K562 (cell line): Measurements from ENCODE around the gene CES1. TPM values are rescaled to one million over a fixed set of nuclear protein-coding genes. Genes with fewer than 3 reads are reported as not detected.

ENCODE experiments used
- ATAC-seq: fragments of 200-7000 bp; cut with Tn5 transposase; 3 replicates; pipeline ENCODE4 v1.9.1; 2020; ENCODE audit warnings: moderate library complexity
- BruUV-seq: library from RNA; stranded (reverse); fragments of 400-500 nt; replicated peaks from 2 replicates; lab custom pipeline; 2021; lab: Mats Ljungman, UMichigan
- CTCF ChIA-PET: fragments of 300-600 bp; formaldehyde crosslinking; extraction: SDS; loops from one replicate; lab custom pipeline; 2021; ENCODE audit warnings: low intra/inter-chr PET ratio; lab: Yijun Ruan, JAX
- POLR2A ChIA-PET: fragments of 300-600, 350-650 bp; sonication (Branson Sonifier 250); formaldehyde crosslinking; extraction: SDS; loops from one replicate; lab custom pipeline; 2021; ENCODE audit warnings: antibody characterized with exemption, inconsistent platforms; lab: Yijun Ruan, JAX
- DNase-seq, 4 experiments: peaks; one replicate each; pipeline versions ENCODE4 v3.0.0 to v3.0.0-alpha.2; 2011 to 2018; ENCODE audit warnings: low spot score in 3 of 4, mixed read lengths in 3 of 4; ENCODE audit errors: extremely low read depth in 1 of 4
- FAIRE-seq: peaks from 2 replicates; lab custom pipeline; 2011; peaks lifted over from hg19 to GRCh38; lab: Jason Lieb, UNC
- H2AFZ ChIP-seq: 2 replicates; pipeline ENCODE4 v1.6.0; 2011; ENCODE audit warnings: low read depth, low read length, control low read depth, inconsistent platforms
- H3K27ac ChIP-seq: fragments of 200-600 bp; 3 replicates; pipeline ENCODE4 v1.8.0; 2011; ENCODE audit warnings: low read depth, mild to moderate bottlenecking, control low read depth, inconsistent platforms, low read length, moderate library complexity, mixed read lengths; ENCODE audit errors: extremely low read depth
- H3K27me3 ChIP-seq, 2 experiments: fragments of 300-600 bp in 1 of 2; 2 replicates in 1 of 2; 3 replicates in 1 of 2; pipeline versions ENCODE4 v1.6.0 to v1.8.0; 2011; ENCODE audit warnings: inconsistent platforms in 2 of 2, low read length in 2 of 2, mild to moderate bottlenecking in 1 of 2, mixed read lengths in 1 of 2, moderate library complexity in 1 of 2; ENCODE audit not compliant: control insufficient read depth in 2 of 2, insufficient read depth in 2 of 2
- H3K36me3 ChIP-seq: fragments of 300-600 bp; 3 replicates; pipeline ENCODE4 v1.8.0; 2011; ENCODE audit warnings: mild to moderate bottlenecking, low read length, inconsistent platforms; ENCODE audit not compliant: control insufficient read depth, insufficient read depth
- H3K4me1 ChIP-seq, 2 experiments: fragments of 200-600 bp in 1 of 2; replicated peaks in 1 of 2; 2 replicates in 1 of 2; 3 replicates in 1 of 2; pipeline versions ENCODE4 v1.5.1 to v1.8.0; 2011; ENCODE audit warnings: inconsistent platforms in 2 of 2, low read length in 2 of 2, mild to moderate bottlenecking in 1 of 2, mixed read lengths in 1 of 2, moderate library complexity in 1 of 2; ENCODE audit not compliant: control insufficient read depth in 2 of 2, insufficient read depth in 2 of 2
- H3K4me2 ChIP-seq: 2 replicates; pipeline ENCODE4 v1.6.1; 2011; ENCODE audit warnings: low read length, control low read depth, inconsistent platforms, mixed read lengths; ENCODE audit not compliant: insufficient read depth
- H3K4me3 ChIP-seq: fragments of 200-600 bp; sonication (generic), shearing (Covaris generic); 2 replicates; pipeline ENCODE4 v1.5.1; 2016; ENCODE audit warnings: control low read depth, inconsistent platforms
- H3K79me2 ChIP-seq: fragments of 200-600 bp; 3 replicates; pipeline ENCODE4 v1.8.0; 2011; ENCODE audit warnings: low read length, inconsistent platforms; ENCODE audit not compliant: control insufficient read depth, insufficient read depth
- H3K9ac ChIP-seq, 2 experiments: 2 replicates each; pipeline versions ENCODE4 v1.6.0 to v1.6.1; 2011; ENCODE audit warnings: low read depth in 2 of 2, low read length in 2 of 2, control low read depth in 1 of 2, inconsistent platforms in 1 of 2, mild to moderate bottlenecking in 1 of 2, mixed read lengths in 1 of 2; ENCODE audit not compliant: insufficient read depth in 1 of 2
- H3K9me1 ChIP-seq: one replicate; pipeline ENCODE4 v1.6.0; 2011; ENCODE audit warnings: inconsistent platforms, mild to moderate bottlenecking, low read length, moderate library complexity; ENCODE audit not compliant: control insufficient read depth, insufficient read depth
- H3K9me3 ChIP-seq: replicated peaks from 2 replicates; pipeline ENCODE4 v1.5.1; 2011; ENCODE audit warnings: low read depth, low read length, inconsistent platforms; ENCODE audit not compliant: control insufficient read depth, insufficient read depth
- H4K20me1 ChIP-seq: replicated peaks from 2 replicates; pipeline ENCODE4 v1.6.1; 2011; ENCODE audit warnings: low read length, inconsistent platforms, mixed read lengths; ENCODE audit not compliant: control insufficient read depth, insufficient read depth
- ARID4B ChIP-seq: sonication (generic); formaldehyde crosslinking; IDR thresholded peaks from 2 replicates; pipeline ENCODE4 v1.8.0; 2022; ENCODE audit warnings: mild to moderate bottlenecking, missing genetic modification reagents
- BRF1 ChIP-seq: IDR thresholded peaks from 3 replicates; pipeline ENCODE4 v1.6.1; 2011; ENCODE audit warnings: borderline replicate concordance, mild to moderate bottlenecking; ENCODE audit not compliant: insufficient read length; ENCODE audit errors: extremely low read depth
- CBX2 ChIP-seq: fragments of 200-600 bp; sonication (generic); IDR thresholded peaks from one replicate; pipeline ENCODE4 v1.6.1; 2012; ENCODE audit warnings: mild to moderate bottlenecking, low read length, inconsistent platforms; ENCODE audit not compliant: insufficient read depth, poor library complexity, severe bottlenecking
- FOXJ3 ChIP-seq: sonication (generic); formaldehyde crosslinking; IDR thresholded peaks from 2 replicates; pipeline ENCODE4 v1.4.0; 2020; ENCODE audit warnings: mild to moderate bottlenecking, missing genetic modification reagents
- HMG20B ChIP-seq: fragments of 250-450 bp; sonication (Bioruptor Pico); IDR thresholded peaks from 2 replicates; pipeline ENCODE4 v1.5.0; 2021; ENCODE audit warnings: mild to moderate bottlenecking
- KDM5B ChIP-seq: fragments of 200-600 bp; sonication (generic); IDR thresholded peaks from 2 replicates; pipeline ENCODE4 v1.6.1; 2012; ENCODE audit warnings: low read depth, mild to moderate bottlenecking, moderate library complexity, low read length, control low read depth, inconsistent platforms; ENCODE audit not compliant: insufficient replicate concordance
- KLF1 ChIP-seq: fragments of 450-650 bp; IDR thresholded peaks from 2 replicates; pipeline ENCODE4 v1.6.1; 2016; ENCODE audit warnings: missing genetic modification characterization, missing compliant biosample characterization
- MTA1 ChIP-seq: fragments of 450-650 bp; IDR thresholded peaks from 2 replicates; pipeline ENCODE4 v1.6.1; 2017; ENCODE audit warnings: borderline replicate concordance
- NR0B1 ChIP-seq: fragments of 450-650 bp; IDR thresholded peaks from one replicate; pipeline ENCODE4 v1.6.1; 2018; ENCODE audit warnings: mild to moderate bottlenecking, moderate library complexity; ENCODE audit not compliant: partially characterized antibody
- SIX5 ChIP-seq, 2 experiments: IDR thresholded peaks; 2 replicates each; pipeline ENCODE4 v1.6.1; 2011; ENCODE audit warnings: low read length in 2 of 2, borderline replicate concordance in 1 of 2, low read depth in 1 of 2, mild to moderate bottlenecking in 1 of 2, moderate library complexity in 1 of 2; ENCODE audit not compliant: insufficient read depth in 1 of 2
- SRSF7 ChIP-seq: fragments of 200-400 bp; formaldehyde crosslinking; optimal IDR thresholded peaks from 2 replicates; pipeline ENCODE3; 2017; ENCODE audit warnings: mild to moderate bottlenecking, low read depth, low read length
- ZFX ChIP-seq: sonication (generic); formaldehyde crosslinking; IDR thresholded peaks from 2 replicates; pipeline ENCODE4 v1.8.0; 2022; ENCODE audit warnings: mild to moderate bottlenecking, missing genetic modification reagents, moderate library complexity
- ZNF717 ChIP-seq: fragments of 250-450 bp; sonication (Bioruptor Pico); IDR thresholded peaks from 2 replicates; pipeline ENCODE4 v1.5.0; 2021
- ZNF76 ChIP-seq: fragments of 250-450 bp; sonication (Bioruptor Pico); IDR thresholded peaks from 2 replicates; pipeline ENCODE4 v1.4.0; 2020; ENCODE audit warnings: mild to moderate bottlenecking, moderate library complexity, borderline replicate concordance
- ZNF780A ChIP-seq: fragments of 250-450 bp; sonication (Bioruptor Pico); IDR thresholded peaks from 2 replicates; pipeline ENCODE4 v1.5.0; 2021; ENCODE audit warnings: mild to moderate bottlenecking
- ZNF79 ChIP-seq: fragments of 250-450 bp; sonication (Bioruptor Pico); IDR thresholded peaks from 2 replicates; pipeline ENCODE4 v1.4.0; 2020; ENCODE audit warnings: low read depth, mild to moderate bottlenecking, moderate library complexity
- WGBS: fragments of 100-300 bp; shearing (Covaris generic); methylation state at CpG from one replicate; pipeline ENCODE4 v1.1.6; 2016; ENCODE audit warnings: low coverage, mixed read lengths; ENCODE audit not compliant: insufficient coverage; ENCODE audit errors: missing lambda C conversion rate; 5-methylcytosine and 5-hydroxymethylcytosine counted together
- in situ Hi-C: fragments of 300-500 bp; cut with MboI; formaldehyde crosslinking; loops from 4 replicates; pipeline ENCODE4 v1.15.0; 2018; ENCODE audit warnings: inconsistent platforms, mixed read lengths
- intact Hi-C: fragments of 100-400 bp; cut with micrococcal nuclease; formaldehyde crosslinking; loops from 2 replicates; pipeline ENCODE4 v1.14.2; 2022
- polyA plus RNA-seq, 8 experiments: library from polyadenylated mRNA; depleted of rRNA in 4 of 8; stranded (reverse) in 5 of 8; unstranded in 3 of 8; fragments of >200 nt; fragmentation: Nextera tagmentation in 2 of 8; fragmentation: Illumina TruSeq in 1 of 8; extraction: Ambion mirVana in 2 of 8; extraction: Trizol in 1 of 8; gene quantifications; 2 replicates each; pipeline versions ENCODE4 v1.2.1 to v1.2.3, GENCODE V29; 2011 to 2014; ENCODE audit warnings: inconsistent platforms in 1 of 8, missing spikeins in 1 of 8
- total RNA-seq, 7 experiments: library from RNA; depleted of rRNA in 6 of 7; stranded (reverse); fragments of >200 nt in 6 of 7; fragmentation: Illumina TruSeq in 2 of 7; extraction: Trizol in 2 of 7; gene quantifications; 2 replicates each; pipeline versions ENCODE4 v1.2.1 to v1.2.3, GENCODE V29; 2011 to 2021; ENCODE audit warnings: low replicate concordance in 1 of 7

The CES1 gene
- total and polyA plus RNA-seq, 9 of the 15 experiments (the other 6 are each of a cell fraction or from before 2014, with no cell fraction given) = 0.10 to 1.2 (median 0.16) TPM; not detected in 3

GRCh38 chr16:55834049-55834448 lies 1.2 kb upstream of the CES1 start (continued):
- TF ChIP-seq ARID4B (CRISPR knock-in tag) (no peak), SIX5 (IDR thresholded peaks at IDR 0.05; ENCODE audit: borderline replicate concordance in 1 of 2, insufficient read depth in 1 of 2, low read depth in 1 of 2, low read length in 2 of 2) (no peak)
- TF ChIP-seq, all 486 proteins: peak for 0

- Histone ChIP-seq H3K4me3 (no peak overlapping the region), H3K9me3 (no peaks in the 10 kb centered on the region), H3K9ac (no peak overlapping the region; a peak in 1 of 4 replicates), H3K4me1 (peaks cover 0 to 6% of the 10 kb centered on the region in 2 experiments; a peak in 1 of 5 replicates), H3K27ac (no peak overlapping the region), H3K79me2 (no peaks in the 10 kb centered on the region), H3K4me2 (no peak overlapping the region), H3K36me3 (no peaks in the 10 kb centered on the region), H3K9me1 (no peaks in the 10 kb centered on the region), H3K27me3 (peaks cover 5 to 21% of the 10 kb centered on the region in 2 experiments; a peak in 4 of 5 replicates), H2AFZ (no peak overlapping the region), H4K20me1 (no peaks in the 10 kb centered on the region)
- DNase-seq (no peak), FAIRE-seq (no peak), ATAC-seq (no peak)
- in situ Hi-C loops = loop anchor here (5.0 kb wide), 1 partner anchor 70 kb away; no protein-coding TSS in a partner anchor
- POLR2A ChIA-PET = interaction anchor here (0.6 kb wide), 1 partner anchor 72 kb away, joined by 4 read pairs; no protein-coding TSS in a partner anchor
- 13% methylated on average over 17 of the region's 17 CpGs for WGBS
- intact Hi-C loops = loop anchor here (2.0 kb wide), 1 partner anchor 72 kb away; no protein-coding TSS in a partner anchor
- no TSS peak for BruUV-seq
- CTCF ChIA-PET = no interaction called here
- no peak for TF ChIP-seq KDM5B
- TF ChIP-seq ZNF717 (CRISPR knock-in tag) = no peak
- TF ChIP-seq MTA1 = no peak
- TF ChIP-seq ZFX = no peak
- TF ChIP-seq NR0B1 = no peak
- no peak for TF ChIP-seq ZNF780A
- no peak for TF ChIP-seq KLF1 (tag)
- TF ChIP-seq ZNF76 = no peak
- TF ChIP-seq SRSF7 = no peak
- TF ChIP-seq BRF1 = no peak
- no peak for TF ChIP-seq FOXJ3 (CRISPR knock-in tag)
- no peak for TF ChIP-seq CBX2
- no peak for TF ChIP-seq ZNF79 (CRISPR knock-in tag)
- TF ChIP-seq HMG20B (CRISPR knock-in tag) = no peak
These were observed 497 bp downstream of the CES1 start for GRCh38 chr16:55832425-55832772.
